Hepatocyte (in vitro differentiated cells): ENCODE results near the gene ANKRD17.

Experiments used
- CTCF ChIP-seq: fragments of 200-600 bp; sonication (generic); IDR thresholded peaks from 2 replicates; pipeline ENCODE4 v1.5.1; 2016; ENCODE audit warnings: antibody characterized with exemption, mild to moderate bottlenecking; ENCODE audit not compliant: poor library complexity
- EZH2 ChIP-seq: fragments of 200-600 bp; sonication (generic); IDR thresholded peaks from 2 replicates; pipeline ENCODE4 v1.6.1; 2016; ENCODE audit warnings: antibody characterized with exemption, mild to moderate bottlenecking, borderline replicate concordance

GRCh38 chr4:73080789-73081188 lies 177.8 kb downstream of the ANKRD17 start:
- TF ChIP-seq CTCF (no peak), EZH2 (no peak)
